ENCODE results near the gene DCAF4L1. TPM values are rescaled to one million over a fixed set of nuclear protein-coding genes. Genes with fewer than 3 reads are reported as not detected.

The DCAF4L1 gene
- polyA plus RNA-seq, 2 of the 4 experiments (the other 2 are of a cell fraction): 0.12 to 0.14 TPM

- no peak overlapping the region for H3K4me2 ChIP-seq
- no peaks in the 10 kb centered on the region for H3K9me3 ChIP-seq
- H3K4me1 ChIP-seq: no peaks in the 10 kb centered on the region; the same call in 2 of the 3 replicates
- CTCF ChIA-PET: interaction anchor here (1.2 kb wide), 1 partner anchor 31 kb away, joined by 3 read pairs; no protein-coding TSS in a partner anchor
- FAIRE-seq: no peak
- TF ChIP-seq POLR2AphosphoS2 (conservative IDR thresholded peaks at IDR 0.05; ENCODE audit: low read length): no peak
- no peak for TF ChIP-seq HOXA7 (CRISPR knock-in tag; IDR thresholded peaks at IDR 0.05)
- no peak for TF ChIP-seq RNF2 (IDR thresholded peaks at IDR 0.05; ENCODE audit: borderline replicate concordance, low read depth)
- TF ChIP-seq CBX2 (IDR thresholded peaks at IDR 0.05; ENCODE audit: borderline replicate concordance, low read depth): no peak
- TF ChIP-seq REST (IDR thresholded peaks at IDR 0.05): no peak
- TF ChIP-seq ATOH8 (CRISPR knock-in tag; IDR thresholded peaks at IDR 0.05; ENCODE audit: low read depth): no peak
- no peak for TF ChIP-seq ZNF302 (CRISPR knock-in tag; IDR thresholded peaks at IDR 0.05)
- no peak for TF ChIP-seq E2F6 (IDR thresholded peaks at IDR 0.05; ENCODE audit: borderline replicate concordance, low read depth)
- no peak for TF ChIP-seq RFX5 (IDR thresholded peaks at IDR 0.05)
- no peak for TF ChIP-seq EHMT2 (IDR thresholded peaks at IDR 0.05; ENCODE audit: low read depth)
- TF ChIP-seq USF2 (IDR thresholded peaks at IDR 0.05): no peak
- DNase-seq (ENCODE audit: low read depth in 1 of 2, low spot score in 1 of 2): no peak
- no peak overlapping the region for H3K4me3 ChIP-seq
- no peak overlapping the region for H3K27ac ChIP-seq
- WGBS (ENCODE audit: missing lambda C conversion rate): 93% methylated on average over 3 of the region's 3 CpGs
- POLR2A ChIA-PET: no interaction called here
- ATAC-seq: no peak
Observed at GRCh38 chr4:41998019-41998418, 16.5 kb downstream of the DCAF4L1 start.

- no peak for ATAC-seq
Observed at GRCh38 chr4:41999321-41999720, 17.8 kb downstream of the DCAF4L1 start.

More at GRCh38 chr4:41999321-41999720, 17.8 kb downstream of the DCAF4L1 start:
- TF ChIP-seq HOXA7 (CRISPR knock-in tag; IDR thresholded peaks at IDR 0.05) (no peak), ZC3H11A (IDR thresholded peaks at IDR 0.05) (no peak), POLR2AphosphoS2 (conservative IDR thresholded peaks at IDR 0.05; ENCODE audit: low read length) (no peak), MAFK (IDR thresholded peaks at IDR 0.05; ENCODE audit: partially characterized antibody) (no peak), TP53 (CRISPR knock-in tag; IDR thresholded peaks at IDR 0.05) (no peak), MAZ (IDR thresholded peaks at IDR 0.05; ENCODE audit: borderline replicate concordance, low read depth, low read length) (no peak), HDAC2 (IDR thresholded peaks at IDR 0.05) (no peak), FOSL2 (IDR thresholded peaks at IDR 0.05) (no peak), FOSL2 (CRISPR knock-in tag; IDR thresholded peaks at IDR 0.05) (no peak), MYC (IDR thresholded peaks at IDR 0.05; ENCODE audit: borderline replicate concordance, low read length) (no peak), SREBF2 (IDR thresholded peaks at IDR 0.05) (no peak), FOSB (CRISPR knock-in tag; IDR thresholded peaks at IDR 0.05) (no peak), POLR2A (IDR thresholded peaks at IDR 0.05; ENCODE audit: low read length) (no peak), USF2 (IDR thresholded peaks at IDR 0.05) (no peak), PHF8 (IDR thresholded peaks at IDR 0.05; ENCODE audit: borderline replicate concordance, low read depth) (no peak), BHLHE40 (IDR thresholded peaks at IDR 0.05; ENCODE audit: low read depth, low read length) (no peak), CHD4 (IDR thresholded peaks at IDR 0.05; ENCODE audit: borderline replicate concordance) (no peak), EHF (CRISPR knock-in tag; IDR thresholded peaks at IDR 0.05) (no peak)
- Histone ChIP-seq H3K4me1 (no peaks in the 10 kb centered on the region), H3K27ac (no peak overlapping the region), H3K9me3 (no peaks in the 10 kb centered on the region), H3K4me3 (no peak overlapping the region), H3K4me2 (no peak overlapping the region)
- no peak for DNase-seq (ENCODE audit: low read depth in 1 of 2, low spot score in 1 of 2)
- no peak for FAIRE-seq
- ChIA-PET POLR2A (no interaction called here), CTCF (no interaction called here)

Measured in A549 (cell line).